ENCODE results near the gene DEGS2.

Gene DEGS2

DNA sequence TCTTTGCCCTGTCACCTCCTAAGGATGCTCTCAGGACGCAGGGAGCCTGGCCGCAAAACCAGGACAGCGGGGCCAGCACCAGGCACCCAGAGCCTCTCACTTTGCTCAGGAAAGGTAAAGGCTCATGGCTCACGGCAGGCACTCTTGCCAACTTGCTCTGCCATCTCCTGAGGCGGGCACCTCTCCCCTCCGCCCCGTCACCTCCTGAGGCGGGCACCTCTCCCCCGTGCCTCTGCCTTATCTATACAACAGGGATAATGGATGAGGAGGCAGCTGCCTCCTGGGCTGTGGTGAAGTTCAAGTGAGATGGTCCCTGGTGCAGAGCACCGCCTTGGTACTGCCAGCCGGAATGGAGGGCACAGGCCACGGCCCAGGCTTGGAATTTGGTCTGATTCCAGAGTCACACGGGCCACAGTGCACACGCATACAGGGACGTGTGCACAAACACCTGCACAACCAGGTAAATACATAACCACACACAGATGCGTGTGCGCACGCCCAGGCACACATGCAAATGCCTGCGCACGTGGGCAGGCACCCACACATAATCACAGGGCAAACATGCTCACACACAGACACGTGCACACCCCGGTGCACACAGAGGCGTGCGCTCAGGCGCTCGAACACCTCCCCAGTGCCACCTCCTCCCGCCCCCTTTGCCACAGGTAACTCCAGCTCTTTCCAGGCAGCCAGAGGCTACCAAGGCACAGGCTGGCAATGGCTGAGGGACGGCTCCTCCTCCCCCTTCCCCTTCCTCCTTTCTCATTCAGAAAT is 11.6 kb downstream of the DEGS2 start:
- H3K9ac ChIP-seq (ENCODE audit: low read length in 2 of 2) = no peak overlapping the region
- no peaks in the 10 kb centered on the region for H3K4me1 ChIP-seq (ENCODE audit: control insufficient read depth, insufficient read depth, low read length)
- H3K9me3 ChIP-seq (ENCODE audit: control insufficient read depth in 2 of 2, low read length in 2 of 2) = no peaks in the 10 kb centered on the region
- no peak overlapping the region for H3K4me3 ChIP-seq (ENCODE audit: low read length in 2 of 2)
- H3K27ac ChIP-seq (ENCODE audit: low read length) = no peak overlapping the region
- H3K27me3 ChIP-seq (ENCODE audit: control insufficient read depth in 1 of 2, insufficient read depth in 2 of 2, low read length in 2 of 2) = peaks cover 2 to 4% of the 10 kb centered on the region in 2 donors
- H3K36me3 ChIP-seq (ENCODE audit: control insufficient read depth in 2 of 2, insufficient read depth in 2 of 2, low read length in 2 of 2) = peaks cover 0 to 3% of the 10 kb centered on the region in 2 donors

DNA sequence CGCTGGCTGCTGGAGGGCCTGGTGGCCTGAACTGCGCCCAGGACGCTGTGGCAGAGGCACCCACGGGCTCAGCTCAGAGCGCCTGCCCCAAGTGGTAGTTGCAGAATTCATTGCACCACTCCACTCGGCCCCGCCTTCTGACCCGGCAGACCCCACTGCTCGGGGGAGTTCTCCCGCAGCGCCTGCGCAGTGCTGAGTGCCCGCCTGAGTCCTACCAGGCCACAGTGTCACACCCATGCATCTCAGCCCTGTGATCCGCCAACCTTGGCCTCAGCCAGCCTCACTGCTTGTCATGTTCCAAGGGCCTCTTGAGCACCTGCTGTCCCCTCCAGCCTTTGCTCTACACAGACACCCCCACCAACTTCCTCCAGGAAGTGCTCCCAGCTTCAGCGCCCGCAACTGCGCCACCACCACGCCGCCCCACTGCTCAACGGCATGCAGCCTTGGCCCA is 12.2 kb downstream of the DEGS2 start:
- Histone ChIP-seq H3K9me3 (ENCODE audit: control insufficient read depth in 2 of 2, low read length in 2 of 2) (no peaks in the 10 kb centered on the region), H3K27me3 (ENCODE audit: control insufficient read depth in 1 of 2, insufficient read depth in 2 of 2, low read length in 2 of 2) (peaks cover 2 to 4% of the 10 kb centered on the region in 2 donors), H3K4me3 (ENCODE audit: low read length in 2 of 2) (no peak overlapping the region), H3K9ac (ENCODE audit: low read length in 2 of 2) (no peak overlapping the region), H3K27ac (ENCODE audit: low read length) (no peak overlapping the region), H3K36me3 (ENCODE audit: control insufficient read depth in 2 of 2, insufficient read depth in 2 of 2, low read length in 2 of 2) (peaks cover 0 to 3% of the 10 kb centered on the region in 2 donors), H3K4me1 (ENCODE audit: control insufficient read depth, insufficient read depth, low read length) (no peaks in the 10 kb centered on the region)

DNA sequence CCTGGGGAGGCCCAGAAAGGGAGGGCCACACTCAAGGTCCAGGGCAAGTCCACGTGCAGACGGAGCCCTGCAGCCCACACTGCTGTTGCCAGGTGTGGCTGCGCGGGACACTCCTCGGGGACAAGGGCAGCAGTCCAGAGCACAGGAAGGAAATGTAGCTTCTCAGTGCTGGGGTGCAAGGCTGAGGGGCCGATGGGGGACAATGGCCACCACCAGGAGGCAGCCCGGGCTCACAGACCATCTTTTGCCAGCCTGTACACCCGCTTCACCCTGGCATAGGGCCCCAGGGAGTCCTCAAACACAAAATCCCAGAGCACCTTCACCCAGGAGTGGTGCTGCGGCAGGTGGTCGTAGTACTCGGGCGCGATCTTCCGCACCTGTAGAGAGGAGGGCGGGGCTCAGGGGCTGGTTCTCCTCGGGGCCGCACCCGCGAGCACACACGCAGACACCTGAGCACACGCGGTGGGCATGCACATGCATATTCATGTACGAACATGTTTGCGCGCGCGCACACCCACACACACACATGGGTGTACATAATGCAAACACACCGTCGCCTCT is 12.8 kb downstream of the DEGS2 start:
- Histone ChIP-seq H3K4me3 (ENCODE audit: low read length in 2 of 2) (no peak overlapping the region), H3K9me3 (ENCODE audit: control insufficient read depth in 2 of 2, low read length in 2 of 2) (no peaks in the 10 kb centered on the region), H3K9ac (ENCODE audit: low read length in 2 of 2) (no peak overlapping the region), H3K36me3 (ENCODE audit: control insufficient read depth in 2 of 2, insufficient read depth in 2 of 2, low read length in 2 of 2) (peaks cover 0 to 3% of the 10 kb centered on the region in 2 donors), H3K4me1 (ENCODE audit: control insufficient read depth, insufficient read depth, low read length) (no peaks in the 10 kb centered on the region), H3K27ac (ENCODE audit: low read length) (no peak overlapping the region), H3K27me3 (ENCODE audit: control insufficient read depth in 1 of 2, insufficient read depth in 2 of 2, low read length in 2 of 2) (peaks cover 2 to 4% of the 10 kb centered on the region in 2 donors)

DNA sequence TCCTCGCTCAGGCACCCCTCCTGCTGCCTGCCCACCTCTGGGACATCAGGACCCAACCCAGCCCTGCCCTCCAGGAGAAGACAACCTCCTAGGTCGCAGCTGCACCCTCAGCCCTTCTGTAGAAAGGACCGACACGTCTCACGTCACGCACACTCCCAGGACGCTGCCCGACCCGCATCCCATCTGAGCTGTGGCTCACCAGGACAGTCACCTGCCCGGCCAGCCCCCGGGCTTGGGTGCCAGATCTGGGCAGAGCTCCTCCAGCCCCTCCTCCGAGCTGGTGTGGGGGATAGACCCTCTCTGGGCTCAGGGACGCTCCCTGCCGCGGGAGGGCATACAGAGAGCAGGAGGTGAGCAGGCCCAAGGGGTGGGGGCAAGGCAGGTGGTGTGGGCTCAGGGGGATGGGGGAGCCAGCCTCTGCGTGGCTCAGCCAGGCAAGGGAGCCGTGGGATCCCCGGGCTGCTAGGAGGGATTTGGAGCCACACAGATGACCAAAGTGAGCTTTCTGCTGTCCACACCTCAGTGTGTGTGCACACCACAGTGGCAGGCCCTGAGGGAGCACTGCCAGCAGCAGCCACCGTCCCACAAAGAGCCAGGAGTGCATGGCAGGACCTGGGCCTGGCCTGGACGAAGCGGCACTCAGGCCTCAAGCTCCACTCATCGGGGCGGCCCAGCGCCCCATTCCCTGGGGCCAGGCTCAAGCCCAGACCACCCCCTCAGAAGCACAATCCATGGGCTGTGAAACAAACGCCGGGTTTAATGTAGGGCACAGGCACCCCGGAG is 13.6 kb downstream of the DEGS2 start:
- no peak overlapping the region for H3K9ac ChIP-seq (ENCODE audit: low read length in 2 of 2)
- H3K9me3 ChIP-seq (ENCODE audit: control insufficient read depth in 2 of 2, low read length in 2 of 2) = no peaks in the 10 kb centered on the region
- H3K4me1 ChIP-seq (ENCODE audit: control insufficient read depth, insufficient read depth, low read length) = no peaks in the 10 kb centered on the region
- H3K36me3 ChIP-seq (ENCODE audit: control insufficient read depth in 2 of 2, insufficient read depth in 2 of 2, low read length in 2 of 2) = peaks cover 0 to 3% of the 10 kb centered on the region in 2 donors
- no peak overlapping the region for H3K4me3 ChIP-seq (ENCODE audit: low read length in 2 of 2)
- no peak overlapping the region for H3K27ac ChIP-seq (ENCODE audit: low read length)
- peaks cover 0 to 2% of the 10 kb centered on the region in 2 donors for H3K27me3 ChIP-seq (ENCODE audit: control insufficient read depth in 1 of 2, insufficient read depth in 2 of 2, low read length in 2 of 2)

DNA sequence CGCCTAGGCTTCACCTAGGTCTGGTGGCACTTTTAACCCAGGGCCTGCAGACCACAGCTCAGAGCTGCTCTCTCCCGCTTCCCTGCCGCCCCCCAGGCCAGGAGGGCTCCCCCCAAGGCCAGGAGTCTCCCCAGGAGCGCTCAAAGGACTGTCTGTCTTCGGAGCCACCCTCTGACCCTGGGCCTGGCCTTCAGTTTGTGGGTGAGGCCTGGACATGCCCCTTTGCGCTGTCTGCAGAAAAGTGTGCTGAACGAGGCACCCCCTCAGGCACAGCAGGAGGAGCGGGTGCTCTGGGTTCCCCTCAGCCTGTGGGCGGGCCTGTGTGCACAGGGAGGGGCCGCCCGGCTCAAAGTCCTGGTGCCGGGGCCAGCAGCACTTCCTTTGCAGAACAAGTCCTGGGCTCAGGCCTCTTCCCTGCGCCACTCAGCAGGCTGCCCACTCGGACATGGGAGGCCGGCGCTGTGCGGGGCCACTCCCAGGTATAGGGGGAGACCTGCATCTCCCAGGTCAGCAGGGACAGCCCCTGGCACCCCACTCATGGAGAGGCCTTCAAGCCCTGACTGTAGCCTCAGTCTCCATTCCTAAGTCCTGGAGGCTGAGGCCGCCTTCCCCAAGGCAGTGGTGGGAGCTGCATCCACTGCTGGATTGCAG is 14.3 kb downstream of the DEGS2 start:
- H3K9ac ChIP-seq (ENCODE audit: low read length in 2 of 2) = no peak overlapping the region
- no peaks in the 10 kb centered on the region for H3K9me3 ChIP-seq (ENCODE audit: control insufficient read depth in 2 of 2, low read length in 2 of 2)
- no peaks in the 10 kb centered on the region for H3K4me1 ChIP-seq (ENCODE audit: control insufficient read depth, insufficient read depth, low read length)
- peaks cover 0 to 3% of the 10 kb centered on the region in 2 donors for H3K36me3 ChIP-seq (ENCODE audit: control insufficient read depth in 2 of 2, insufficient read depth in 2 of 2, low read length in 2 of 2)
- no peak overlapping the region for H3K4me3 ChIP-seq (ENCODE audit: low read length in 2 of 2)
- no peak overlapping the region for H3K27ac ChIP-seq (ENCODE audit: low read length)
- H3K27me3 ChIP-seq (ENCODE audit: control insufficient read depth in 1 of 2, insufficient read depth in 2 of 2, low read length in 2 of 2) = peaks cover 0 to 2% of the 10 kb centered on the region in 2 donors

DNA sequence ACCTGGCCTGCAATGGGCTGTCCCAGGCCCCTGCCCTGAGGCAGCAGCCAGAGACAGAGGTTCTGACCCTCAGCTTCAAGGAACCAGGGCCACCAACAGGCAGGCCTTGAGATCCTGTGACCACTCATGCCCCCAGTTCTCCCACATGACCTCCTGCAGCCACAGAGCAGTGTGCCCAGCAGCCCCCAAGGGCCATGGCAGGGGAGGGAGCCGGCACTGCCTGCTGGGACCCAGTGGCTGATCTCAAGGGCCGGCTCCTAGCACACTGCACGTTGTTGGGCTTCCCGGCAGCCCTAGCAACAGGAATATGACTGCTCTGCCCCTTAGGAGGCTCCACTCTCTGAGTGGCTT is 14.8 kb downstream of the DEGS2 start:
- Histone ChIP-seq H3K4me1 (ENCODE audit: control insufficient read depth, insufficient read depth, low read length) (no peaks in the 10 kb centered on the region), H3K9ac (ENCODE audit: low read length in 2 of 2) (no peak overlapping the region), H3K9me3 (ENCODE audit: control insufficient read depth in 2 of 2, low read length in 2 of 2) (no peaks in the 10 kb centered on the region), H3K36me3 (ENCODE audit: control insufficient read depth in 2 of 2, insufficient read depth in 2 of 2, low read length in 2 of 2) (peaks cover 0 to 3% of the 10 kb centered on the region in 2 donors), H3K27me3 (ENCODE audit: control insufficient read depth in 1 of 2, insufficient read depth in 2 of 2, low read length in 2 of 2) (peaks cover 0 to 2% of the 10 kb centered on the region in 2 donors), H3K4me3 (ENCODE audit: low read length in 2 of 2) (no peak overlapping the region), H3K27ac (ENCODE audit: low read length) (no peak overlapping the region)

DNA sequence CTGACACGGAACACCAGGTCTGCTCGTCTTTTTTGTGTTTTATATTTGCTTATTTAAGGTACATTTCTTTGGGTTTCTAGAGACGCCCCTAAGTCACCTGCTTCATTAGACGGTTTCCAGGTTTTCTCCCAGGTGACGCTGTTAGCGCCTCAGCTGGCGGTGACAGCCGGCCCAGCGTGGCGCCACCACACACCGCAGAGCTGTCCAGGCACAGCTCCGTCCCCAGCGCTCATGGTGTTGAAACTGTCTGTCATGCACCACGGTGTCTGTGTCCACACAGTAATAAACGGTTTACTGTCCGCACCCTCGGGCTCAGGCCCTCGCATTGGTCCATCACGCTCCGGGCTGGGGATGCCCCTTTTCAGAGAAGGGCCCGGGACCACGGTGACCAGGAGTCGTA is 15.5 kb downstream of the DEGS2 start:
- Histone ChIP-seq H3K4me1 (ENCODE audit: control insufficient read depth, insufficient read depth, low read length) (no peaks in the 10 kb centered on the region), H3K9me3 (ENCODE audit: control insufficient read depth in 2 of 2, low read length in 2 of 2) (no peaks in the 10 kb centered on the region), H3K36me3 (ENCODE audit: control insufficient read depth in 2 of 2, insufficient read depth in 2 of 2, low read length in 2 of 2) (peaks cover 0 to 3% of the 10 kb centered on the region in 2 donors), H3K27me3 (ENCODE audit: control insufficient read depth in 1 of 2, insufficient read depth in 2 of 2, low read length in 2 of 2) (peaks cover 0 to 1% of the 10 kb centered on the region in 2 donors), H3K9ac (ENCODE audit: low read length in 2 of 2) (no peak overlapping the region), H3K27ac (ENCODE audit: low read length) (no peak overlapping the region), H3K4me3 (ENCODE audit: low read length in 2 of 2) (no peak overlapping the region)

DNA sequence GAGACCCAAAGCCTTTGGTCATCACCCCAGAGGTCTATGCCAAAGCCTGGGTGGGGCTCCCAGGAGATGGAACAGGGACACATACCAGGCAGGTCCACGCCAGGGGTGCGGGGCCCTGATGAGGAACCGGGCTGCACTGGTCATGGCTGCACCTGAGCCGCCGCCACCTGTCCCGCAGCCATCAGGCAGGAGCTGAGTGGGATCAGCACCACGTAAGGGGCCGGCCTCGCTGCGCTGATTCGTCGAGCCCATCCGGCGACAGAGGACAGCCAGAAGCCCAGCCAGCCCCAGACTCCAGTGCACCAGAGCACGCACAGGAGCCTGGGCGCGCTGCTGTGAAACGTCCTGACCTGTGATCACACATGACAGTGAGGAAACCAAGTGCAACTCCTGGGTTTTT is 15.9 kb downstream of the DEGS2 start:
- Histone ChIP-seq H3K36me3 (ENCODE audit: control insufficient read depth in 2 of 2, insufficient read depth in 2 of 2, low read length in 2 of 2) (peaks cover 0 to 3% of the 10 kb centered on the region in 2 donors), H3K27ac (ENCODE audit: low read length) (no peak overlapping the region), H3K27me3 (ENCODE audit: control insufficient read depth in 1 of 2, insufficient read depth in 2 of 2, low read length in 2 of 2) (no peaks in the 10 kb centered on the region), H3K4me3 (ENCODE audit: low read length in 2 of 2) (no peak overlapping the region), H3K9me3 (ENCODE audit: control insufficient read depth in 2 of 2, low read length in 2 of 2) (no peaks in the 10 kb centered on the region), H3K9ac (ENCODE audit: low read length in 2 of 2) (no peak overlapping the region), H3K4me1 (ENCODE audit: control insufficient read depth, insufficient read depth, low read length) (no peaks in the 10 kb centered on the region)

DNA sequence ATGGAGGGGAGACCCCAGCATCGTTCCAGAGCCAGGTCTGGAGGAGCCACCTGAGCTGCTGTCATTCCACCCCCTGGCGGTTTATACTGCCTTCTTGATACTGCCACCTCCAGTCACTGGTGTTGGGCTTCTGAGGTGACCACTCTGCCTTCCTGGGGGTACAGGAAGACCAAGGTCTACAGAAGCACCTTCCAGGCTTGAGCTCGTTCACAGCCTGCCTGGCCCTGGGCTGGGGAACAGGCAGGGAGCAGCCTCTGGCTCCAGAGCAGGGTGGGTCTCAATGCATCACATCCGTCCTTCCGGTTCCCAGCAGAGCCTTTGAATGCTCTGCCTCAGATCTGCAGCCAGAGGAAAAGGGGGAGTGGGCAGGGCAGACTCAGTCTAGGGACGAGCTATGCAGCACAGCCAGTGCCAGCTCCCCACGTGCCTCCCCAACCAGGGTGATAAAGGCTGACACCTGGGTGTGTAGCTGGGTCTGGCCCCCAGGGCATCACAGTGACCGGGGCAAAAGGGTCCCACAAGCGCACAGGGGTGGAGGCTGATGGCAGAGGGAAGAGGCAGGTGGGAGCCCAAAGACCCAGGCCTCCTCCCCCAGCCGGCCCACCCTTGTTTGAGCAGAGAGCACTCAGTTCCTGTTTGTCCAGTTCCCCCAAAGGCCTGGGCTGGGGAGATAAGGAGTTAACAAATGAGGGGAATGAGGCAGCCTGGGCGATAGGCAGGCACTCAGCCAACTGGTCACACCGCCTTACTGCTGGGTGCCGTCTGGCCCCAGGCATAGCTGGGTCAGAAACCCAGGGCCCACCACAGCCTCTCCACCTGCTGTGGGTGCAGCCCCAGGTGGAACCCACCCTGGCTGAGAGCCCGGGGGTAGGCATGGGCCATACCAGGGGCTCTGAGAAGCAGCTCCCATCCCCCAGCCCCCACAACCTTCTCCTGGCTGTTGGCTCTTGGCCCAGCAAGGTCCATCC is 17.1 kb downstream of the DEGS2 start:
- H3K9ac ChIP-seq (ENCODE audit: low read length in 2 of 2) = no peak overlapping the region
- H3K36me3 ChIP-seq (ENCODE audit: control insufficient read depth in 2 of 2, insufficient read depth in 2 of 2, low read length in 2 of 2) = peaks cover 0 to 3% of the 10 kb centered on the region in 2 donors
- no peaks in the 10 kb centered on the region for H3K9me3 ChIP-seq (ENCODE audit: control insufficient read depth in 2 of 2, low read length in 2 of 2)
- no peaks in the 10 kb centered on the region for H3K27me3 ChIP-seq (ENCODE audit: control insufficient read depth in 1 of 2, insufficient read depth in 2 of 2, low read length in 2 of 2)
- H3K4me3 ChIP-seq (ENCODE audit: low read length in 2 of 2) = no peak overlapping the region
- H3K4me1 ChIP-seq (ENCODE audit: control insufficient read depth, insufficient read depth, low read length) = no peaks in the 10 kb centered on the region
- peak overlapping the region; percentile 18 for H3K27ac ChIP-seq (ENCODE audit: low read length)

DNA sequence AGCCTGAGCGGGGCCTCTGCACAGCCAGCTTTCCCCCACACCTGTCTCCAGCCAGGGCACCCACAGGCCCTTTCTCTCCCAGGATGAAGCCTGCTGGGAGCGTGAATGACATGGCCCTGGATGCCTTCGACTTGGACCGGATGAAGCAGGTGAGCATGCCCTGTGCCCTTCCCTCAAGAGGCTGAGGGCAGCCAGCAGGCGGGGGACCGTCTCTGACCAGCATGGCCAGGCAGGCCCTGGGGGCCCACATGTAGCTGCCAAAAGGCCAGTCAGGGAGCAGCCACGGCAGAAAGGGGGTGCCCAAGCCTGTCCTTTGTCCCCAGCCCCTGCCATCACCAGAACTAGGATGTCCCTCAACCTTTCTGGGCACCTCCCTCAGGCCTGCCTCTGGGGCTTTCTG is 18.3 kb downstream of the DEGS2 start:
- H3K4me3 ChIP-seq (ENCODE audit: low read length in 2 of 2) = no peak overlapping the region
- H3K9ac ChIP-seq (ENCODE audit: low read length in 2 of 2) = no peak overlapping the region
- peak overlapping the region; percentile 18 for H3K27ac ChIP-seq (ENCODE audit: low read length)
- H3K9me3 ChIP-seq (ENCODE audit: control insufficient read depth in 2 of 2, low read length in 2 of 2) = no peaks in the 10 kb centered on the region
- no peaks in the 10 kb centered on the region for H3K27me3 ChIP-seq (ENCODE audit: control insufficient read depth in 1 of 2, insufficient read depth in 2 of 2, low read length in 2 of 2)
- peaks cover 0 to 6% of the 10 kb centered on the region in 2 donors for H3K36me3 ChIP-seq (ENCODE audit: control insufficient read depth in 2 of 2, insufficient read depth in 2 of 2, low read length in 2 of 2)
- no peaks in the 10 kb centered on the region for H3K4me1 ChIP-seq (ENCODE audit: control insufficient read depth, insufficient read depth, low read length)
